IMR-90 (cell line): ENCODE measurements around the gene IL17REL. TPM values are rescaled to one million over a fixed set of nuclear protein-coding genes. Genes with fewer than 3 reads are reported as not detected.

Experiments
- ATAC-seq: fragments of 200-7000 bp; cut with Tn5 transposase; 2 replicates; pipeline ENCODE4 v1.9.1; 2020; ENCODE audit warnings: low read depth, mild to moderate bottlenecking, moderate library complexity
- BruUV-seq: library from RNA; stranded (reverse); fragments of 400-500 nt; replicated peaks from 2 replicates; lab custom pipeline; 2021; lab: Mats Ljungman, UMichigan
- CTCF ChIA-PET: fragments of 300-600 bp; formaldehyde crosslinking; extraction: SDS; loops from one replicate; lab custom pipeline; 2021; ENCODE audit warnings: antibody characterized with exemption; lab: Yijun Ruan, JAX
- POLR2A ChIA-PET: fragments of 300-600 bp; sonication (Branson Sonifier 250); formaldehyde crosslinking; loops from one replicate; lab custom pipeline; 2022; ENCODE audit warnings: antibody characterized with exemption; ENCODE audit not compliant: unreplicated experiment; lab: Charles Lee
- DNase-seq: peaks from one replicate; pipeline ENCODE4 v3.0.0; 2013
- H2AFZ ChIP-seq: replicated peaks from 2 replicates; pipeline ENCODE3; 2013; ENCODE audit warnings: low read length, mild to moderate bottlenecking; ENCODE audit not compliant: poor library complexity
- H2AK5ac ChIP-seq: 2 replicates; pipeline ENCODE4 v1.6.1; 2013; ENCODE audit warnings: low read depth, low read length, inconsistent platforms
- H2AK9ac ChIP-seq: replicated peaks from 2 replicates; pipeline ENCODE3; 2013; ENCODE audit warnings: mild to moderate bottlenecking, low read depth, low read length, moderate library complexity; ENCODE audit not compliant: poor library complexity
- H2BK120ac ChIP-seq: 2 replicates; pipeline ENCODE4 v1.6.1; 2013; ENCODE audit warnings: low read depth, low read length, inconsistent platforms
- H2BK15ac ChIP-seq: 3 replicates; pipeline ENCODE4 v1.6.1; 2013; ENCODE audit warnings: low read depth, low read length, inconsistent platforms
- H2BK20ac ChIP-seq: 2 replicates; pipeline ENCODE4 v1.6.1; 2013; ENCODE audit warnings: low read depth, mild to moderate bottlenecking, inconsistent platforms, low read length, moderate library complexity
- H2BK5ac ChIP-seq: 2 replicates; pipeline ENCODE4 v1.6.1; 2013; ENCODE audit warnings: mild to moderate bottlenecking, low read depth, low read length, inconsistent platforms; ENCODE audit not compliant: poor library complexity, severe bottlenecking
- H3K14ac ChIP-seq: replicated peaks from 2 replicates; pipeline ENCODE4 v1.6.1; 2013; ENCODE audit warnings: low read depth, low read length, inconsistent platforms
- H3K18ac ChIP-seq: 2 replicates; pipeline ENCODE4 v1.6.1; 2013; ENCODE audit warnings: low read depth, low read length, control low read depth
- H3K23ac ChIP-seq: 2 replicates; pipeline ENCODE4 v1.6.1; 2013; ENCODE audit warnings: low read depth, low read length, inconsistent platforms
- H3K27ac ChIP-seq: 2 replicates; pipeline ENCODE4 v1.5.1; 2013; ENCODE audit warnings: mild to moderate bottlenecking, control low read depth, low read length; ENCODE audit not compliant: insufficient read depth
- H3K27me3 ChIP-seq: 2 replicates; pipeline ENCODE4 v1.6.1; 2013; ENCODE audit warnings: low read length; ENCODE audit not compliant: control insufficient read depth, insufficient read depth
- H3K36me3 ChIP-seq: 2 replicates; pipeline ENCODE4 v1.6.1; 2013; ENCODE audit warnings: low read length, mixed read lengths; ENCODE audit not compliant: control insufficient read depth, insufficient read depth
- H3K4ac ChIP-seq: 2 replicates; pipeline ENCODE4 v1.6.1; 2013; ENCODE audit warnings: low read depth, low read length, inconsistent platforms
- H3K4me1 ChIP-seq: 2 replicates; pipeline ENCODE4 v1.6.1; 2013; ENCODE audit warnings: low read length, mixed read lengths; ENCODE audit not compliant: control insufficient read depth, insufficient read depth
- H3K4me2 ChIP-seq: 2 replicates; pipeline ENCODE4 v1.6.1; 2013; ENCODE audit warnings: low read depth, mild to moderate bottlenecking, control low read depth, low read length, moderate library complexity
- H3K4me3 ChIP-seq: 2 replicates; pipeline ENCODE4 v1.5.1; 2013; ENCODE audit warnings: low read depth, mild to moderate bottlenecking, control low read depth, low read length, moderate library complexity; ENCODE audit not compliant: insufficient read depth
- H3K56ac ChIP-seq: 2 replicates; pipeline ENCODE4 v1.6.1; 2013; ENCODE audit warnings: low read length, inconsistent platforms; ENCODE audit not compliant: insufficient read depth; ENCODE audit errors: extremely low read depth
- H3K79me1 ChIP-seq, 2 experiments: 2 replicates each; pipeline ENCODE4 v1.6.1; 2013; ENCODE audit warnings: low read length in 2 of 2, inconsistent platforms in 1 of 2, low read depth in 1 of 2
- H3K9ac ChIP-seq: 2 replicates; pipeline ENCODE4 v1.6.1; 2013; ENCODE audit warnings: low read depth, low read length, control low read depth
- H3K9me1 ChIP-seq: 2 replicates; pipeline ENCODE4 v1.6.1; 2013; ENCODE audit warnings: low read length, inconsistent platforms; ENCODE audit not compliant: insufficient read depth
- H3K9me3 ChIP-seq: 2 replicates; pipeline ENCODE4 v1.6.1; 2013; ENCODE audit warnings: low read length; ENCODE audit not compliant: control insufficient read depth, insufficient read depth
- H4K20me1 ChIP-seq: 2 replicates; pipeline ENCODE4 v1.6.1; 2013; ENCODE audit warnings: low read length, inconsistent platforms; ENCODE audit not compliant: insufficient read depth
- H4K5ac ChIP-seq: 2 replicates; pipeline ENCODE4 v1.6.1; 2013; ENCODE audit warnings: mild to moderate bottlenecking, low read depth, low read length, control low read depth
- H4K8ac ChIP-seq, 2 experiments: 2 replicates each; pipeline ENCODE4 v1.6.1; 2013; ENCODE audit warnings: low read depth in 2 of 2, low read length in 2 of 2, control low read depth in 1 of 2, inconsistent platforms in 1 of 2
- H4K91ac ChIP-seq: 2 replicates; pipeline ENCODE4 v1.6.1; 2013; ENCODE audit warnings: low read depth, low read length, inconsistent platforms; ENCODE audit not compliant: insufficient read depth
- CHD1 ChIP-seq: IDR thresholded peaks from 2 replicates; pipeline ENCODE4 v1.6.1; 2012; ENCODE audit warnings: low read depth, low read length, improper control_type of control experiment
- FOS ChIP-seq: fragments of 150-350 bp; IDR thresholded peaks from 2 replicates; pipeline ENCODE4 v1.6.1; 2016; ENCODE audit warnings: low read depth, low read length
- MAZ ChIP-seq: IDR thresholded peaks from 2 replicates; pipeline ENCODE4 v1.6.1; 2012; ENCODE audit warnings: low read depth, mild to moderate bottlenecking, low read length, improper control_type of control experiment, moderate library complexity, borderline replicate concordance
- MXI1 ChIP-seq: IDR thresholded peaks from 2 replicates; pipeline ENCODE4 v1.6.1; 2012; ENCODE audit warnings: low read depth, mild to moderate bottlenecking, low read length, moderate library complexity, borderline replicate concordance
- RCOR1 ChIP-seq: IDR thresholded peaks from 2 replicates; pipeline ENCODE4 v1.6.1; 2012; ENCODE audit warnings: mild to moderate bottlenecking, low read length, improper control_type of control experiment; ENCODE audit not compliant: insufficient replicate concordance
- SMC3 ChIP-seq: fragments of 150-350 bp; IDR thresholded peaks from 2 replicates; pipeline ENCODE4 v1.6.1; 2016; ENCODE audit warnings: low read depth, mild to moderate bottlenecking, antibody characterized with exemption, low read length, moderate library complexity
- WGBS, 2 experiments: methylation state at CpG; one replicate each; pipeline versions ENCODE4 v1.1.5 to v1.1.7; 2013; ENCODE audit warnings: missing lambda C conversion rate in 2 of 2; ENCODE audit not compliant: insufficient read length in 1 of 2; ENCODE audit errors: extremely low coverage in 2 of 2; 5-methylcytosine and 5-hydroxymethylcytosine counted together
- dilution Hi-C: fragments of 300-500 bp; cut with HindIII; formaldehyde crosslinking; loops from one replicate; pipeline ENCODE4 v1.14.3; 2018; ENCODE audit warnings: low sequenced_read_pairs; ENCODE audit not compliant: unreplicated experiment
- in situ Hi-C: fragments of 300-500 bp; cut with MboI; formaldehyde crosslinking; loops from 3 replicates; pipeline ENCODE4 v1.14.3; 2019; ENCODE audit warnings: low sequenced_read_pairs, inconsistent platforms, mixed read lengths
- intact Hi-C: fragments of 100-400 bp; cut with micrococcal nuclease; formaldehyde crosslinking; loops from 2 replicates; pipeline ENCODE4 v1.10.0; 2022
- polyA plus RNA-seq, 3 experiments: library from polyadenylated mRNA; depleted of rRNA; stranded (reverse); fragments of >200 nt; gene quantifications; 2 replicates each; pipeline ENCODE4 v1.2.3, GENCODE V29; 2012; ENCODE audit warnings: low replicate concordance in 1 of 3
- total RNA-seq: library from RNA; depleted of rRNA; stranded (reverse); fragments of >200 nt; gene quantifications from 2 replicates; pipeline ENCODE4 v1.2.3, GENCODE V29; 2012
- TF ChIP-seq, protein P1 (sequence below): conservative IDR thresholded peaks from 2 replicates; pipeline ENCODE4 v1.5.1; 2012; ENCODE audit warnings: mild to moderate bottlenecking, low read depth, low read length, improper control_type of control experiment
- TF ChIP-seq, protein P2 (sequence below): fragments of 150-350 bp; IDR thresholded peaks from 2 replicates; pipeline ENCODE4 v1.6.1; 2017; ENCODE audit warnings: mild to moderate bottlenecking, antibody characterized with exemption, low read length, low read depth

The IL17REL gene
- total and polyA plus RNA-seq, 2 of the 4 experiments (the other 2 are of a cell fraction): not detected

DNA sequence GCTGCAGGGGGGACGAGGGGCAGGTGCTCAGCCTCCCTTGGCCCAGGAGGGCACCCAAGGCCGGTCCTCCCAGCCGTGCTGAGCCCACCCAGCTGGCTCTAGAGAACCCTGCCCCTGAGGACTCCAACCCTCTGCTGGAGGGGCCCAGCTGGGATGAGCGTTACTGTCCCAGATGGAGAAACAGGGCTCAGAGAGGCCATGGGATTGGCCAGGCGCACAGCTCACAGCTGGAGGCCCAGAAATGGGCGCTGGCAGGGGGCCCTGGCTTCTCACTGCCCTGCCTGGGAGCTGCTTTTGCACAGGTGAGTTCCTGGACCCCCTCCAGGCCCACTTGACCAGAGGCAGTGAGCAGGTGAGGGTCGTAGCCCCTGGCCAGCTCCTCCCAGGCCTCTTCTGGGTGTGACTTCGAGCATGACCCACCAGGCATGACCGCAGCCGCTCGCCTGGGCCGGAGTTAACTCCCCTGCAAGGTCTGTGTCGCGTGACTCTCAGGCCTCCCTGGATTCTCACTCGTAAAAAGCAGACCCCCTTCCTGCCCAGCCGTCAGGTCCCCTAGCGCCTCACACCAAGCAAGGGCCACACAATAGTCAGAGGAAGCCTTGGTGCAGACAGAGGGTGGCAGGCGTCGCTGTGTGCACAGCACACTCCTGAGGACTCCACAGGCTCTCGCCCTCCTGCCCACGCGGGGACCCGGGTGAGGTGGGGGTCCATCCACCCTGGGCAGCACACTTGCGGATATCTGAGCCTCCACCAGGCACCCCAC is 19.7 kb upstream of the IL17REL start:
- TF ChIP-seq, protein P1, sequence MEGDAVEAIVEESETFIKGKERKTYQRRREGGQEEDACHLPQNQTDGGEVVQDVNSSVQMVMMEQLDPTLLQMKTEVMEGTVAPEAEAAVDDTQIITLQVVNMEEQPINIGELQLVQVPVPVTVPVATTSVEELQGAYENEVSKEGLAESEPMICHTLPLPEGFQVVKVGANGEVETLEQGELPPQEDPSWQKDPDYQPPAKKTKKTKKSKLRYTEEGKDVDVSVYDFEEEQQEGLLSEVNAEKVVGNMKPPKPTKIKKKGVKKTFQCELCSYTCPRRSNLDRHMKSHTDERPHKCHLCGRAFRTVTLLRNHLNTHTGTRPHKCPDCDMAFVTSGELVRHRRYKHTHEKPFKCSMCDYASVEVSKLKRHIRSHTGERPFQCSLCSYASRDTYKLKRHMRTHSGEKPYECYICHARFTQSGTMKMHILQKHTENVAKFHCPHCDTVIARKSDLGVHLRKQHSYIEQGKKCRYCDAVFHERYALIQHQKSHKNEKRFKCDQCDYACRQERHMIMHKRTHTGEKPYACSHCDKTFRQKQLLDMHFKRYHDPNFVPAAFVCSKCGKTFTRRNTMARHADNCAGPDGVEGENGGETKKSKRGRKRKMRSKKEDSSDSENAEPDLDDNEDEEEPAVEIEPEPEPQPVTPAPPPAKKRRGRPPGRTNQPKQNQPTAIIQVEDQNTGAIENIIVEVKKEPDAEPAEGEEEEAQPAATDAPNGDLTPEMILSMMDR: no peak
- TF ChIP-seq SMC3: no peak
- TF ChIP-seq RCOR1: no peak
- no peak for TF ChIP-seq CHD1
- no peak for TF ChIP-seq MAZ
- TF ChIP-seq, protein P2, sequence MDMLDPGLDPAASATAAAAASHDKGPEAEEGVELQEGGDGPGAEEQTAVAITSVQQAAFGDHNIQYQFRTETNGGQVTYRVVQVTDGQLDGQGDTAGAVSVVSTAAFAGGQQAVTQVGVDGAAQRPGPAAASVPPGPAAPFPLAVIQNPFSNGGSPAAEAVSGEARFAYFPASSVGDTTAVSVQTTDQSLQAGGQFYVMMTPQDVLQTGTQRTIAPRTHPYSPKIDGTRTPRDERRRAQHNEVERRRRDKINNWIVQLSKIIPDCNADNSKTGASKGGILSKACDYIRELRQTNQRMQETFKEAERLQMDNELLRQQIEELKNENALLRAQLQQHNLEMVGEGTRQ: no peak
- no peak for TF ChIP-seq FOS
- TF ChIP-seq MXI1: no peak
- no peaks in the 10 kb centered on the region for H3K79me1 ChIP-seq
- H4K20me1 ChIP-seq: no peaks in the 10 kb centered on the region
- intact Hi-C loops (no loop called here), dilution Hi-C loops (no loop called here), in situ Hi-C loops (loop anchor here (5.0 kb wide), 1 partner anchor 100 kb away; no protein-coding TSS in a partner anchor)
- no peak overlapping the region for H3K4me3 ChIP-seq
- POLR2A ChIA-PET: no interaction called here
- no peak overlapping the region for H2BK20ac ChIP-seq
- H2BK15ac ChIP-seq: no peak overlapping the region
- no peak overlapping the region for H3K27ac ChIP-seq
- no peaks in the 10 kb centered on the region for H3K9me1 ChIP-seq
- no peaks in the 10 kb centered on the region for H3K9me3 ChIP-seq
- BruUV-seq: no TSS peak
- no peak overlapping the region for H3K4ac ChIP-seq
- no peak overlapping the region for H3K56ac ChIP-seq
- no peak overlapping the region for H2BK120ac ChIP-seq
- H4K5ac ChIP-seq: no peak overlapping the region
- H2AFZ ChIP-seq: no peak overlapping the region
- H4K91ac ChIP-seq: no peak overlapping the region
- H3K27me3 ChIP-seq: peaks cover 20% of the 10 kb centered on the region
- no peak overlapping the region for H2AK9ac ChIP-seq
- no peaks in the 10 kb centered on the region; the same call in 1 of the 2 replicates for H3K4me1 ChIP-seq
- no peak overlapping the region for H3K9ac ChIP-seq
- CTCF ChIA-PET: interaction anchor here (0.5 kb wide), 1 partner anchor 259 kb away, joined by 3 read pairs; no protein-coding TSS in a partner anchor
- no peak for DNase-seq
- no peak overlapping the region for H3K14ac ChIP-seq
- H4K8ac ChIP-seq: no peak overlapping the region
- whole genome bisulfite sequencing, 2 experiments: 72% methylated on average over 7 of the region's 24 CpGs; no CpG with 5 or more reads in 1 of the 2 experiments
- H2AK5ac ChIP-seq: no peak overlapping the region
- no peak overlapping the region for H2BK5ac ChIP-seq
- H3K36me3 ChIP-seq: no peaks in the 10 kb centered on the region
- no peak for ATAC-seq
- H3K23ac ChIP-seq: no peak overlapping the region
- no peak overlapping the region for H3K4me2 ChIP-seq
- no peak overlapping the region for H3K18ac ChIP-seq
